Fibroblast of villous mesenchyme (primary cell): Measurements from ENCODE around the gene THSD4. TPM values are rescaled to one million over a fixed set of nuclear protein-coding genes. Genes with fewer than 3 reads are reported as not detected.
A peak's percentile ranks its signal among the peaks of the same experiment; 100 is the strongest.

Source experiments
- DNase-seq: peaks from one replicate; pipeline ENCODE4 v3.0.0-alpha.2; 2010; ENCODE audit warnings: low read depth
- H3K4me3 ChIP-seq: 2 replicates; pipeline ENCODE4 v1.5.1; 2011; ENCODE audit warnings: low read depth, mild to moderate bottlenecking, low read length
- CTCF ChIP-seq: IDR thresholded peaks from 2 replicates; pipeline ENCODE4 v1.5.1; 2012; ENCODE audit warnings: low read depth, mild to moderate bottlenecking, low read length; ENCODE audit not compliant: insufficient read depth
- total RNA-seq: library from RNA; depleted of rRNA; stranded (reverse); fragments of >200 nt; gene quantifications from 2 replicates; pipeline ENCODE4 v1.2.3, GENCODE V29; 2012

The THSD4 gene
- 60.2 and 76.4 TPM in 2 replicates for total RNA-seq

- peak within 1 kb of the TSS; percentile 75 for H3K4me3 ChIP-seq
- DNase-seq = peak; percentile 71
- peak; percentile 98 for TF ChIP-seq CTCF
Observed at GRCh38 chr15:71114887-71115566, at the start of gene THSD4. THSD4 (plus strand) TSS chr15:71115471.

GRCh38 chr15:71066983-71067382 lies 48.3 kb upstream of the THSD4 start:
- no peak for TF ChIP-seq CTCF
- H3K4me3 ChIP-seq = no peak overlapping the region
- peak; percentile 83 for DNase-seq

GRCh38 chr15:71069693-71070092 lies 45.6 kb upstream of the THSD4 start:
- H3K4me3 ChIP-seq = no peak overlapping the region
- TF ChIP-seq CTCF = no peak
- DNase-seq = no peak

- no peak overlapping the region for H3K4me3 ChIP-seq
- DNase-seq = no peak
- no peak for TF ChIP-seq CTCF
Observed at GRCh38 chr15:71071529-71071928, 43.7 kb upstream of the THSD4 start.

- no peak for DNase-seq
- H3K4me3 ChIP-seq = no peak overlapping the region
- TF ChIP-seq CTCF = no peak
Observed at GRCh38 chr15:71072423-71072822, 42.8 kb upstream of the THSD4 start.

- no peak for TF ChIP-seq CTCF
- no peak overlapping the region for H3K4me3 ChIP-seq
- DNase-seq = no peak
Observed at GRCh38 chr15:71078506-71079207, 36.6 kb upstream of the THSD4 start.
